GM19463 (cell line): ENCODE results near the gene FYB2.

Source experiments
- ATAC-seq: cut with Tn5 transposase; IDR thresholded peaks from one replicate; pipeline ENCODE4 v1.9.1; 2021; ENCODE audit warnings: mild to moderate bottlenecking, moderate library complexity; ENCODE audit not compliant: unreplicated experiment

Gene FYB2

DNA sequence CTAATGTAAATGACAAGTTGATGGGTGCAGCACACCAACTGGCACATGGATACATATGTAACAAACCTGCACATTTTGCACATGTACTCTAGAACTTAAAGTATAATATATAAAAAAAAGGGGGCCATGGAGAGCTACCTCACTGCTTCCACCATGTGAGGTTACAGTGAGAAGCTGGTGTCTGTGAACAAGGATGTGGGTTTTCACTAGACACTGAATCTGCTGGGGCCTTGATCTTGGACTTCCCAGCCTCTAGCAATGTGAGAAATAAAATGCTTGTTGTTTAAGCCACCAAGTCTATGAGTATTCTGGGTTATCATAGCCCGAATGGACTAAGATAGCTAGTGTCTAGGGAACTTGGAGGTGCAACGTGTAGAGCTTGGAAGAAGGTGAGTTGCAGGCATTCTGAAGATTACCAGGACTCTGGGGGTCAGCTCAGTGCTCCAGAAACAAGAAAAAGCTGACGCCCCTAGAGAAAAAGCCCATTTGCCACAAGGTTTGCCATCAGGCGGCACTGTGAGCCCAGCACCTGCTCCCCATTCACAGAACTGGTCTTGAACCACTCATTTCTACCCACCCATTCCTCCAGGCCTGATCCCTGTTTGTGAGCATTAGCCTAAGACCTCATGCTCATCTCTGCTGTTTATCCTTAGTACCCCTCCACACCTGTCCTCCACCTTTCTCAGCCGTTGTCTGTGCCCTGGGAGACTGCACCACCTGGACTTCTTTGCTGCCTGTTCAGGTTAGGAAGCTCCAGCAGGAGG is 15.1 kb upstream of the FYB2 start:
- no peak for ATAC-seq

- no peak for ATAC-seq
Measured at GRCh38 chr1:56833088-56833487, 13.9 kb upstream of the FYB2 start.

GRCh38 chr1:56831871-56832693 is 12.9 kb upstream of the FYB2 start:
- peak; percentile 68 for ATAC-seq

DNA sequence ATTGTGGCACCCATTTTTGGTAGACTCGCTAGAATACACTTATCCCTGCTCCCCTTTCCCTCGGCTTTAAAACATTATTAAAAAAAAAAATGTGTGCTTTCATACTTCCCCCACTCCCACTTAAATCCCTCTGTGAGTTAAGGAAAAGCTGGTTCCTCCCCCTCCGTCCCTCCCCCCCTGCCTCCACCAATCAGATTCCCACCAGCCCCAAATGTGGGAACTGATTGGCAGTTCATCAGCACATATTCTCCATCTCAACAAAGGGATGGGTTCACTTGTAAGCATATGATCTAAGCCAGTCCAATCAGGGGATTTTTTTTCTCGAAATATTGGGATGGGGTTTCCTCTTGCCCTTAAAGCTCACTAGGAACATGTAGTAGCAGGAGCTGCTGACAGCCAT is 10.8 kb upstream of the FYB2 start:
- ATAC-seq = no peak

GRCh38 chr1:56827711-56828110 is 8.5 kb upstream of the FYB2 start:
- no peak for ATAC-seq

DNA sequence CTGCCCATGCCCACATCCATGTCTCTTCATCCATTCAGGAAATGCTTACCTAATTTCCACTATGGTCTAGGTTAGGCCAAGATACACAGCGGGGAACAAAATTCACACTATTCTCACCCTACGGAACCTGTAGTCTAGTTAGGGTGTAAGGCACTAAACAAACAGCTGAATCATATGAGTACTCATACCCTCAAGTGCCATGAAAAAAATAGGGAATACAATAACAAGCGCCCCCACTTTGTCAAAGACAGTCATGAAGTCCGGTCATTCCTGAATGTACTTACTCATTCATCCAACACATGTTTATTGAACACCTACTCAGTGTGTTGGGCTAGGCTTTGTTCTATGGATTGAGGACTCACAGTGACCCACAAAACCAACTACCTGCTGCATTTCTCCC is 6.2 kb upstream of the FYB2 start:
- no peak for ATAC-seq

- ATAC-seq = no peak
Measured at GRCh38 chr1:56824938-56825337, 5.7 kb upstream of the FYB2 start.

- ATAC-seq = no peak
Measured at GRCh38 chr1:56824271-56824670, 5.1 kb upstream of the FYB2 start.

DNA sequence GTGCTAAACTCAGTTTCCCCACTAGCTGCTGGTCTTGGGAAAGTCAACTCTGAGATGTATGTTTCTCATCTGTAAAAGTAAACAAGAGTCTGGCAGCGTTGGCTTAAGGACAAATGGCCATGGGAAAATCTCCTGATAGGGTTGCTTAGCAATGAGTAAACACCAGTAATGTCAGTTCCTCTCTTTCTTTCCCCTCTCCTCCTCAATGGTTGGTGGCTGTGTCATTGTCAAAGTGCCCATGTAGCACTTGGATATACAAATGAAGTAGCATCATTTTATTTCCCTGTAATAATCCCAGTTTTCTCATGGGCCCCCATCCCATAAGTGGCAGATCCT is 2.2 kb upstream of the FYB2 start:
- no peak for ATAC-seq

GRCh38 chr1:56820755-56821461 is 1.7 kb upstream of the FYB2 start:
- ATAC-seq = peak; percentile 58

DNA sequence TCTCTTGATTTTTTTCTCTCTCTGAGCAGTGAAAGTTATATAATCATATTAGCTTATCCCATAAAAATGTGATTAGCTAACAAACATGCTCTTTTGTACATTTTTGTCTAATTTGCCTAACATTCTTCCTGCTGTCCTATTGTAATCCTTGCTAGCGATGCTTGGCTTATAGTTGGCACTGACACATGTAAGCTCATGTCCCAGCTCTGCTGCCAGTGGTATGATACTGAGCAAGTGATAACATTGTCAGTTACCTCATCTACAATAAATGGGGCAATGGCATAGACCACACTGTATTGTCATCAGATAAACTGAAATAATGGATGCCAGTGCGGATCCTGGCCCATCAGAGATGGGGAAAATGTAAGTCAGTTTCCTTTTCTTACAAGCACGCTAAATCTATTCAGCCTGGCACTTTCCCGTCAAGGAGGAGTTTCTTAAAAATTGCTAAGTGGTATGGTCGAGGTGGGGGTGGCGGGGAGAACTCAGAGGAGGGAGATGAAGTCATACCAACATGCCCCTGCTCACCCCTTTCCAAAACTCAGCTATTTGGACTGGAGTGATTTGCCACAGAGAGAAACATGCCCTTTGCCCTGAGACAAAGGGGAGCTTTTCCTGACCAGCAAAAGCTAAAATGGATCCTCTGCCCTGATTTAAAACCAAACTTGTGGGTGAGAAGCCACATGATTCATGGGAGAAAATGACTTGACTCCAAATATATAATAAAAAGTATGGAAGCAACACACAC is 1.3 kb downstream of the FYB2 start:
- no peak for ATAC-seq

GRCh38 chr1:56816909-56817308 is 2.3 kb downstream of the FYB2 start:
- peak; percentile 62 for ATAC-seq

- no peak for ATAC-seq
Measured at GRCh38 chr1:56816264-56816663, 2.9 kb downstream of the FYB2 start.

GRCh38 chr1:56814205-56814604 is 5.0 kb downstream of the FYB2 start:
- no peak for ATAC-seq

- no peak for ATAC-seq
Measured at GRCh38 chr1:56811331-56811730, 7.9 kb downstream of the FYB2 start.

GRCh38 chr1:56808410-56808809 is 10.8 kb downstream of the FYB2 start:
- ATAC-seq = no peak

DNA sequence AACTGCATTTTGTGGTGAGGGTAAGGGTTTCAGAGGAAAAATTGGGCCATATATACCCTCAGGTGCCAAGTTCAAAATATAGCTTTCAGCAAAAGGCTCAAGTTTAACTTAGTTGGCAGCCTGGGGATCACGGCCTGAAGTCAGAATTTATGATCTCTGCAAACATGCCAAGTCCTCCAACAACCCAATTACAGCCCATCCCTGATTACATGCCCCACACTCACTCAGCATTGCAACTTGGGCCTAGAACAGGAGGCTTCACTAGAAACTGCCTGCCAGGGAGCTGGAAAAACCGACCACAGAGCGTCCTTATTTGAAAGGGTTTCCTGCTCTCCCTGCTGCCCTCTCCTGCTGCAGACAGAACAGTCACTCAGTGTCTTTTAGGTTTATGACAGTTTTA is 12.4 kb downstream of the FYB2 start:
- ATAC-seq = no peak

DNA sequence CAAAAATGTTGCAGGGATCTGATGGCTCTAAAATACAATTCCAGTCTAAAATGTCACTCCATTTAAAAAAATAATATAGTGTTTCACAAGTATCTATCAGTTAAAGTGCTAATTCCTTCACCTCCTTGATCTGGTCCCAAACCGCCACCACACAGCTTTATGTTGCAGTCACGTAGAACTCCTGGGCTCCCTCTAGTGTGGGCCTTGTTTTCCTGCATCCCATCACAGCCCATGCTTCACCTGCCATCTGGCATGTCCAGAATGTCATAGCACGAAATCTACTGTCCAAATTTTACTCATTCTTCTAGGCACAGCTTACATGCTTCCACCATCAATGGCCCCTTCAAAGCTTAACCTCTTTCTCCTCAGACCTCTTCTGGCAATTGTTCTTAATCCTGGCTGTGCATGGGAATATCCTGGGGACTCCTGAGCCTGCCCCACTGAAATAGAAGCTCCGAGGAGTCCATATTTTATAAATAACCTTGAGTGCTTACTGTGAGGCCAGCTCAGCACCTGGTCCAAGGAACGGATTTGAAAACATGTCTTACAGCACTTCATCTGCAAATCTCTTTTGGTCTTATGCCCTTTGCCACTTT is 15.5 kb downstream of the FYB2 start:
- no peak for ATAC-seq

GRCh38 chr1:56799605-56800400 is 19.4 kb downstream of the FYB2 start:
- no peak for ATAC-seq

GRCh38 chr1:56798053-56798471 is 21.1 kb downstream of the FYB2 start:
- no peak for ATAC-seq
